Activated CD4-positive, alpha-beta T cell treated with anti-CD3 and anti-CD28 coated beads, Interleukin-2, amount 10 ng/mL, durations not matched to agents 24 days and 14 days (primary cell): ENCODE data around the gene DLGAP1. TPM values are rescaled to one million over a fixed set of nuclear protein-coding genes. Genes with fewer than 3 reads are reported as not detected.

ENCODE experiments used
- DNase-seq: peaks from one replicate; pipeline ENCODE4 v3.0.0; 2022
- H3K27ac Mint-ChIP-seq: one replicate; pipeline ENCODE4 v1.8.0; 2022; ENCODE audit warnings: mild to moderate bottlenecking, mixed read lengths
- H3K27me3 Mint-ChIP-seq: one replicate; pipeline ENCODE4 v1.8.0; 2022; ENCODE audit warnings: mixed read lengths
- H3K36me3 Mint-ChIP-seq: one replicate; pipeline ENCODE4 v1.8.0; 2022; ENCODE audit warnings: low read depth, mild to moderate bottlenecking, mixed read lengths
- H3K4me1 Mint-ChIP-seq: one replicate; pipeline ENCODE4 v1.8.0; 2021; ENCODE audit warnings: mixed read lengths
- H3K4me3 Mint-ChIP-seq: one replicate; pipeline ENCODE4 v1.8.0; 2022; ENCODE audit warnings: mild to moderate bottlenecking, moderate library complexity, mixed read lengths
- H3K9me3 Mint-ChIP-seq: one replicate; pipeline ENCODE4 v1.8.0; 2021; ENCODE audit warnings: mixed read lengths
- intact Hi-C: fragments of 100-400 bp; cut with micrococcal nuclease; formaldehyde crosslinking; loops from one replicate; pipeline ENCODE4 v1.15.1; 2023
- total RNA-seq: library from RNA; stranded (reverse); gene quantifications from 2 replicates; pipeline ENCODE4 v1.2.3, GENCODE V29; 2022

The DLGAP1 gene
- total RNA-seq, 1 donor from 2014 or later, result 1.5 TPM

DNA sequence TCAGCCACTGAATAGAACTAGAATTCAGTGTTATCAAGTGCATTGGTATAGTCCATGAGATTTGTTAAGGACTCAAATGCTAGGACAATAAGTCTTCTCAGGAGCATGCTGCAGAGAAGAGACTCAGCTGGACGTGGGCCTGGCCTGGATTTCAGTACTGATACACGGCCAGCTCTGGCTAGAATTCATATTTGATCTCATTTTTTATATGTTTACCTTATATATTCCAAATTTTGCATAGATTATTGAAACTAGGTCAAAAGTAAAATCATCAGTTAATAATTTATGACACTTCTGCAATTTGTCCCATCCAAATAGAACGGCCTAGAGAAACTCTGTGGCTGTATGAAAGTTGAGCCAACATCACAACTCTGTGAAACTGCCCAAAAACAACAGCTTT, 262.0 kb downstream of the DLGAP1 start:
- Mint-ChIP-seq H3K4me3 (no peak overlapping the region), H3K36me3 (no peaks in the 10 kb centered on the region), H3K9me3 (no peaks in the 10 kb centered on the region), H3K4me1 (no peaks in the 10 kb centered on the region), H3K27ac (no peak overlapping the region), H3K27me3 (no peaks in the 10 kb centered on the region)
- intact Hi-C loops, result no loop called here
- no peak for DNase-seq

DNA sequence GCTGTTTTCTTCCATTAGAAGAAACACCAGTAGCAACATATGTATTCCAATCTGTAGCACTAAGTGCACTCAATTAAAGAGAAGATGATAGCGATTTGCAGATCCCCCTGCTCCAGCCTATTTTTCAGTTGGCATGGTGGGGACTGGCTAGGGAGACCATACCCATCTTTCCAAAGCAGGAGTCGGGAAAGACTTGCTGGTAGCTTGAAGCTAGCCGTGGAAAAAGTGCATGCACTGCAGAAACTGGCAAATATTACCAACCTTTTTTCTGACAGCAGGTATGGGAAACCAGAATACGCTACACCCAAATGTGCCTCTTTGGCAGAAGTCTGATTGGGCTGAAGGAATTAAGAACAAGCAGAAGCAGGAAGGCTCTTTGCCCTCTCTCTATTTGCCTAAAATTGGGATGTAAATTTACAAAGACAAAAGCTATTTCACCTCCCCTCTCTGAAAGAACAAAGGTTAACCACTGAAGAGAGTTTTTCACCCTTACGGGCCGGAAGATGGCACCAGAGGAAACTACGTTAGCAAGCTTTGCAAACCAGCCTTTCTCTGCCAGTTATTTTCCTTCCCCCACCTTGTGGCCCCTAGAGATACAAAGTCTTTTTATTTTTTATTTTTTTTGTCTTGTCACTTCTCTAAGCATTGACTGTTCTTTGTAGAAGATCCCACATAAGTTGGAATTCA, 273.1 kb downstream of the DLGAP1 start:
- Mint-ChIP-seq H3K27me3 (no peaks in the 10 kb centered on the region), H3K4me3 (no peak overlapping the region), H3K9me3 (no peaks in the 10 kb centered on the region), H3K36me3 (no peaks in the 10 kb centered on the region), H3K27ac (no peak overlapping the region), H3K4me1 (no peaks in the 10 kb centered on the region)
- intact Hi-C loops, result no loop called here
- no peak for DNase-seq

- no peak overlapping the region for H3K27ac Mint-ChIP-seq
- intact Hi-C loops, result no loop called here
- H3K4me1 Mint-ChIP-seq, result no peaks in the 10 kb centered on the region
Measured at GRCh38 chr18:4181086-4181485, 274.0 kb downstream of the DLGAP1 start.

GRCh38 chr18:4172196-4173100, 282.7 kb downstream of the DLGAP1 start:
- Mint-ChIP-seq H3K27ac (no peak overlapping the region), H3K4me3 (no peak overlapping the region), H3K27me3 (no peaks in the 10 kb centered on the region), H3K4me1 (no peaks in the 10 kb centered on the region), H3K36me3 (no peaks in the 10 kb centered on the region), H3K9me3 (no peaks in the 10 kb centered on the region)
- intact Hi-C loops, result no loop called here
- no peak for DNase-seq

More at GRCh38 chr18:4181086-4181485, 274.0 kb downstream of the DLGAP1 start:
- Mint-ChIP-seq H3K36me3 (no peaks in the 10 kb centered on the region), H3K9me3 (no peaks in the 10 kb centered on the region), H3K4me3 (no peak overlapping the region), H3K27me3 (no peaks in the 10 kb centered on the region)
- DNase-seq, result no peak

DNA sequence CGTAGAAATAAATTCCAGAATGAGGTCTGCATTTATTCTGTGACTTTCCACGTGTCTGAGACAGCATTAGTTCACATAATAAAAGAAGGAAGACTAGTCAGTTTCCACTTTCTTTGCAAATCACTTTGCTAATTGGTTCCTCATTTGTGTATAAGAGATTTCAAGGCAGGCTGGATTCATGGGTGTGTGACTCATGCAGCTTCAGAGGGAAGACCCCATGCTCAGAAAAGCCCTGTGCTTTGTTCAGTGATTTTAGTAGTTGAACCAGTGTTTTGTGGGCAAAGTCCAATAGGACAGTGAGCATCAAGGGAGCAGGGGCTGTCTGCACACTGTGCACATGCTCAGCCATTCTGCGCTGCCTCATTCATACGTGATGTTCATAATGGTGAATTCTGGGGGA, 297.8 kb downstream of the DLGAP1 start:
- Mint-ChIP-seq H3K4me1 (no peaks in the 10 kb centered on the region), H3K4me3 (no peak overlapping the region), H3K27me3 (no peaks in the 10 kb centered on the region), H3K27ac (no peak overlapping the region), H3K36me3 (no peaks in the 10 kb centered on the region), H3K9me3 (no peaks in the 10 kb centered on the region)
- DNase-seq, result no peak
- intact Hi-C loops, result no loop called here

- intact Hi-C loops, result no loop called here
- no peaks in the 10 kb centered on the region for H3K9me3 Mint-ChIP-seq
- no peak overlapping the region for H3K27ac Mint-ChIP-seq
Measured at GRCh38 chr18:4146797-4147196, 308.3 kb downstream of the DLGAP1 start.

GRCh38 chr18:4144201-4144600, 310.9 kb downstream of the DLGAP1 start:
- Mint-ChIP-seq H3K9me3 (no peaks in the 10 kb centered on the region), H3K4me1 (no peaks in the 10 kb centered on the region), H3K36me3 (no peaks in the 10 kb centered on the region), H3K4me3 (no peak overlapping the region), H3K27me3 (no peaks in the 10 kb centered on the region), H3K27ac (no peak overlapping the region)
- intact Hi-C loops, result no loop called here
- DNase-seq, result no peak

More at GRCh38 chr18:4146797-4147196, 308.3 kb downstream of the DLGAP1 start:
- no peak overlapping the region for H3K4me3 Mint-ChIP-seq
- H3K27me3 Mint-ChIP-seq, result no peaks in the 10 kb centered on the region
- H3K4me1 Mint-ChIP-seq, result no peaks in the 10 kb centered on the region
- no peak for DNase-seq
- no peaks in the 10 kb centered on the region for H3K36me3 Mint-ChIP-seq

DNA sequence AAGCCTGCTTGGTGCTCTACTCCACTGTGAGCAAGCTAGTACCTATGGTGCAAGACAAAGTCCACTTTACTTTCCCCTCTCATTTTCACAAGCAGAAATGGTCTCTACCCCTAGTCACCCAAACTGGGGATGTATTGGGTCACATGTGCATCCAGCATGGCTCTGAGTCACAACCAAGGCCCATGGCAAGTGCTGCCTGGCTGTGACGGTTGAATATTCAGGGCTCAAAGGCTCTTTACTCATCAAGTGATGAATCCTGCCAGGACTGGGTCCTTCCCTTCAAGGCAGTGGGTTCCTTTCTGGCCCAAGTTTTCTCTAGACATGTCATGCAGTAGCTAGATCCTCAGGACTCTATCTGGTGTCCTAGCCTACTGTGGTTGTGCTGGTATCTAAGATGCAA, 311.5 kb downstream of the DLGAP1 start:
- Mint-ChIP-seq H3K27ac (no peak overlapping the region), H3K4me3 (no peak overlapping the region), H3K36me3 (no peaks in the 10 kb centered on the region), H3K27me3 (no peaks in the 10 kb centered on the region), H3K9me3 (no peaks in the 10 kb centered on the region), H3K4me1 (no peaks in the 10 kb centered on the region)
- intact Hi-C loops, result no loop called here
- no peak for DNase-seq

- Mint-ChIP-seq H3K9me3 (no peaks in the 10 kb centered on the region), H3K27ac (no peak overlapping the region), H3K27me3 (no peaks in the 10 kb centered on the region), H3K4me3 (no peak overlapping the region), H3K36me3 (no peaks in the 10 kb centered on the region), H3K4me1 (no peaks in the 10 kb centered on the region)
- no peak for DNase-seq
- intact Hi-C loops, result no loop called here
Measured at GRCh38 chr18:4142876-4143275, 312.2 kb downstream of the DLGAP1 start.

DNA sequence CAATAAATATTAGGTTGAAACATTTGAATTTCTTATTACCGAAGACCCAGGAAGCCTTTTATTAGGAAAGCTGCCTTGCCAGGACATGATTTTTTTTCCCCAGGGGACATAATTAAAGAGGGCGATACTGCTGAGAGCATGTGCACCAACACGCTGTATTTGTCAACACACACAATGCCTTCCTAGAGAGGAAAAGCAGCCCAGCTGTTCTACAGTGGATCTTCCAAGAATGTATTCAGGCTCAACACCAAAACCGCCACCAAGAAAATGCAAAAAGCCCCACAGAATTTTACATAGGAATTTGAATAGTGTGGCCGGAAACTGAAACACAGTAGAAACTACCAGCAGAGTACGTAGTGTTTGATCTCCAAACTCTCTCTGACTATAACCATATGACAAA, 320.4 kb downstream of the DLGAP1 start:
- H3K27ac Mint-ChIP-seq, result no peak overlapping the region
- H3K4me1 Mint-ChIP-seq, result no peaks in the 10 kb centered on the region
- DNase-seq, result no peak
- H3K27me3 Mint-ChIP-seq, result no peaks in the 10 kb centered on the region
- H3K9me3 Mint-ChIP-seq, result no peaks in the 10 kb centered on the region
- intact Hi-C loops, result no loop called here
- H3K36me3 Mint-ChIP-seq, result no peaks in the 10 kb centered on the region
- no peak overlapping the region for H3K4me3 Mint-ChIP-seq

- intact Hi-C loops, result no loop called here
- Mint-ChIP-seq H3K27me3 (no peaks in the 10 kb centered on the region), H3K27ac (no peak overlapping the region)
Measured at GRCh38 chr18:4130734-4131719, 324.1 kb downstream of the DLGAP1 start.

GRCh38 chr18:4126939-4127338, 328.2 kb downstream of the DLGAP1 start:
- intact Hi-C loops, result no loop called here
- H3K4me1 Mint-ChIP-seq, result no peaks in the 10 kb centered on the region
- no peak overlapping the region for H3K4me3 Mint-ChIP-seq
- H3K9me3 Mint-ChIP-seq, result no peaks in the 10 kb centered on the region
- H3K27ac Mint-ChIP-seq, result no peak overlapping the region
- no peaks in the 10 kb centered on the region for H3K36me3 Mint-ChIP-seq
- no peaks in the 10 kb centered on the region for H3K27me3 Mint-ChIP-seq
- DNase-seq, result no peak

More at GRCh38 chr18:4130734-4131719, 324.1 kb downstream of the DLGAP1 start:
- Mint-ChIP-seq H3K4me1 (no peaks in the 10 kb centered on the region), H3K9me3 (no peaks in the 10 kb centered on the region), H3K4me3 (no peak overlapping the region), H3K36me3 (no peaks in the 10 kb centered on the region)
- no peak for DNase-seq

DNA sequence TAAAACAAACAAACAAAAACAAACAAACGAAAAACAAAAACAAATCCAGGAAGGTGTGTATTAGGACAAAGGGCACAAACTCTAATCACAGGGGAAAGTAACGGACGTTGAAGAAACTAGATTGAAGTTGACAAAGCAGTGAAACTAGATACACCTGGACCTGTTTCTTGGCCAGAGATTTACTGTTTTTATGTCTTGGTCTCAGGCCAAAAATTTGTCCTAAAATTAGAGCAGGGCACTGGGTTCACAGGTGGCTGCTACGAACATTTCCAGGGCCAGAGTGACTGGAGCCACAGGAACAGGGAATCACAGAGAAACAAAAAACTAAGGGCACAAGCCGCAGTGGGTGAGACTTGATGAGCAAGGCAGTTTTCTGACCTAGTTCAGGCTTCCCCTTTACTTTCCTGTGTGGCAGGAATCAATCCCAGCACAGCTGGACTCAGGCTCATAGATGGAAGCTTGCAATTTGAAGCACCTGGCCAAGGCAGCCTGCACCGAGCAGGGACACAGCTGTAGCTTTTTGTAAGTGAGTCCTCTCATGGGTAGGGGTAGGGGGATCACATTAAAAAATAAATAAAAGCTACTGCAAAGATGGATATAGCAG, 329.4 kb downstream of the DLGAP1 start:
- H3K4me1 Mint-ChIP-seq, result no peaks in the 10 kb centered on the region
- no peak overlapping the region for H3K27ac Mint-ChIP-seq
- no peaks in the 10 kb centered on the region for H3K36me3 Mint-ChIP-seq
- intact Hi-C loops, result no loop called here
- no peaks in the 10 kb centered on the region for H3K27me3 Mint-ChIP-seq
- no peak overlapping the region for H3K4me3 Mint-ChIP-seq
- no peak for DNase-seq
- H3K9me3 Mint-ChIP-seq, result no peaks in the 10 kb centered on the region
